Activated B cell treated with CpG ODN at 0.5 μM for 24 hours (primary cell): ENCODE measurements around the gene GDF3. TPM values are rescaled to one million over a fixed set of nuclear protein-coding genes. Genes with fewer than 3 reads are reported as not detected.

Experiments
- ATAC-seq: fragments of 200-7000 bp; cut with Tn5 transposase; one replicate; pipeline ENCODE4 v1.10.0; 2021; ENCODE audit warnings: low read depth, mild to moderate bottlenecking, moderate library complexity
- CTCF ChIA-PET: fragments of 350-600 bp; sonication (Branson Sonifier 250); formaldehyde crosslinking; loops from one replicate; lab custom pipeline; 2021; ENCODE audit warnings: antibody characterized with exemption; lab: Charles Lee
- POLR2A ChIA-PET: fragments of 350-600 bp; sonication (Branson Sonifier 250); formaldehyde crosslinking; loops from one replicate; lab custom pipeline; 2021; ENCODE audit warnings: antibody characterized with exemption; lab: Charles Lee
- DNase-seq: peaks from one replicate; pipeline ENCODE4 v3.0.0; 2022
- H3K27ac Mint-ChIP-seq: one replicate; pipeline ENCODE4 v1.8.0; 2020; ENCODE audit warnings: mixed read lengths
- H3K27me3 Mint-ChIP-seq: one replicate; pipeline ENCODE4 v1.8.0; 2021; ENCODE audit warnings: mixed read lengths
- H3K36me3 Mint-ChIP-seq: one replicate; pipeline ENCODE4 v1.8.0; 2021; ENCODE audit warnings: low read depth, mixed read lengths
- H3K4me1 Mint-ChIP-seq: one replicate; pipeline ENCODE4 v1.8.0; 2021; ENCODE audit warnings: mixed read lengths
- H3K4me3 Mint-ChIP-seq: one replicate; pipeline ENCODE4 v1.8.0; 2020; ENCODE audit warnings: mild to moderate bottlenecking, mixed read lengths
- H3K9me3 Mint-ChIP-seq: one replicate; pipeline ENCODE4 v1.8.0; 2020; ENCODE audit warnings: mixed read lengths
- CTCF ChIP-seq: fragments of 200-600 bp; IDR thresholded peaks from one replicate; pipeline ENCODE4 v1.8.0; 2022; ENCODE audit warnings: antibody characterized with exemption, mild to moderate bottlenecking
- intact Hi-C: fragments of 100-400 bp; cut with micrococcal nuclease; formaldehyde crosslinking; loops from one replicate; pipeline ENCODE4 v1.15.1; 2024
- total RNA-seq: library from RNA; stranded (reverse); gene quantifications from 2 replicates; pipeline ENCODE4 v1.2.3, GENCODE V29; 2022

GDF3 gene
- total RNA-seq, 1 donor from 2014 or later: not detected

DNA sequence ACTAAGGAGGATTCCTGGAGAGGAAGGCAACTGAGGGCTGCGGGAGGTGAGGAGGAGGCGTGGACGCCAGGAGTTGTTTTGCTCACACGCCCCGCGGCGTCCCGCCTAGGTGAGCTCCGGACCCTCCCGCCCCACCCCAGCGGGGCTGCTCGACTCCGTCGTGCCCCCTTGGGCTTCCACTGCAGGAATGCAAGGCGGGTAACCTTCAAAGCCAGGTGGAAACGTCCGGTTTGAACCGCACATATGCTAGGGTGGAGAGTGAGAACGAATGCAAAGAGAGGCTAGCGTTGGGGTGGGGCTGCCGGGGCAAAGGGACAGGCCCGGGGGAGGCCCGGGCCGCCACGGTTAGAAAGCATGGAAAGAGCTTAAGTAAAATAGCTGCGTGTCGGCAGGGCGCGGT, 10.3 kb upstream of the GDF3 start:
- POLR2A ChIA-PET: interaction anchor here (0.5 kb wide), 1 partner anchor 213 kb away, joined by 5 read pairs; no protein-coding TSS in a partner anchor
- CTCF ChIA-PET: no interaction called here
- no peaks in the 10 kb centered on the region for H3K27me3 Mint-ChIP-seq

DNA sequence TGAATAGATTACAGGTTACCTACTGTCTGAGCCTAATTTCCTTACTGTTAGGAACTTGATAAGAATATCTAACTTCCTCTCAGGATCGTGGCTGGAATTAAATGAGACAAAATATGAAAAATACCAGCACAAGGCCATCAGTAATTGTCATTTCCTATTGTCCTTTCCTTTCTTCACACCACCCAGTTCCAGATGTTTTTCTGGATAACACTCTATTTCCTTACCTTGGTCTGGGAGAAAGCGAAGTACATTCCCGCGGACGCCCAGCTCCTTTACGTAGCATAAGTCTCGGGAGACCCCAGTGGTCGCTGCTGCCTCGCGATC, 376 bp downstream of the GDF3 start:
- intact Hi-C loops: no loop called here
- no peak for TF ChIP-seq CTCF

More for the DNA sequence above, 10.3 kb upstream of the GDF3 start:
- H3K4me3 Mint-ChIP-seq: no peak overlapping the region
- TF ChIP-seq CTCF: no peak
- intact Hi-C loops: no loop called here
- no peak for ATAC-seq
- H3K36me3 Mint-ChIP-seq: no peaks in the 10 kb centered on the region
- DNase-seq: no peak
- no peaks in the 10 kb centered on the region for H3K9me3 Mint-ChIP-seq
- no peaks in the 10 kb centered on the region for H3K4me1 Mint-ChIP-seq
- no peak overlapping the region for H3K27ac Mint-ChIP-seq

GRCh38 chr12:7694556-7695236, 879 bp downstream of the GDF3 start:
- no peak for DNase-seq

More for the DNA sequence above, 376 bp downstream of the GDF3 start:
- no peak overlapping the region for H3K4me3 Mint-ChIP-seq
- H3K9me3 Mint-ChIP-seq: no peaks in the 10 kb centered on the region
- H3K4me1 Mint-ChIP-seq: peaks cover 5% of the 10 kb centered on the region
- POLR2A ChIA-PET: no interaction called here
- CTCF ChIA-PET: no interaction called here
- no peak for DNase-seq
- H3K27ac Mint-ChIP-seq: no peak overlapping the region
- H3K36me3 Mint-ChIP-seq: no peaks in the 10 kb centered on the region
- peaks cover 16% of the 10 kb centered on the region for H3K27me3 Mint-ChIP-seq
- ATAC-seq: no peak

GRCh38 chr12:7693793-7694192, 1.8 kb downstream of the GDF3 start:
- H3K4me3 Mint-ChIP-seq: no peak overlapping the region
- no peaks in the 10 kb centered on the region for H3K36me3 Mint-ChIP-seq
- H3K9me3 Mint-ChIP-seq: no peaks in the 10 kb centered on the region
- peaks cover 5% of the 10 kb centered on the region for H3K4me1 Mint-ChIP-seq
- no peak for ATAC-seq
- POLR2A ChIA-PET: no interaction called here
- TF ChIP-seq CTCF: no peak
- peaks cover 16% of the 10 kb centered on the region for H3K27me3 Mint-ChIP-seq
- CTCF ChIA-PET: no interaction called here
- no peak for DNase-seq
- no peak overlapping the region for H3K27ac Mint-ChIP-seq
- intact Hi-C loops: no loop called here

More at GRCh38 chr12:7694556-7695236, 879 bp downstream of the GDF3 start:
- ChIA-PET CTCF (no interaction called here), POLR2A (no interaction called here)
- Mint-ChIP-seq H3K27me3 (peaks cover 16% of the 10 kb centered on the region), H3K27ac (no peak overlapping the region), H3K9me3 (no peaks in the 10 kb centered on the region), H3K4me1 (peaks cover 5% of the 10 kb centered on the region), H3K4me3 (no peak overlapping the region), H3K36me3 (no peaks in the 10 kb centered on the region)
- no peak for ATAC-seq
- TF ChIP-seq CTCF: no peak
- intact Hi-C loops: no loop called here

DNA sequence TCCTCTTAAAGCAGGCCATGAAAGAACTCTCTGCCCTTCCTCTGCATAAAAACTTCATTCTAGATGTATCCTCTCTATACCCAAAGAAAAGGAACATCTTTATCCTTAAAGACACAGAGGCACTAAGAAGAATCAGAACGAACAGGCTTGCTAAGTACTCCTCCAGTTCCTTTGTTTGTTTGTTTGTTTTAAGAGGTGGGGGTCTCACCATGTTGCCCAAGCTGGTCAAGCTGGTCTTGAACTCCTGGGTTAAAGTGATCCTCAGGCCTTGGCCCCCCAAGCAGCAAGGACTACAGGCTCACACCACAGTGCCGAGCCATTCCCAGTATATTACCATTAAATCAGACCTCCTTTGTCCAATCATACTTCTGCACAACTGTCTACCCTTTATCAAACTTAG, 14.0 kb downstream of the GDF3 start:
- intact Hi-C loops: no loop called here
- H3K27me3 Mint-ChIP-seq: peaks cover 2% of the 10 kb centered on the region
- POLR2A ChIA-PET: no interaction called here
- CTCF ChIA-PET: no interaction called here
- no peak for ATAC-seq
- no peak for DNase-seq
- no peak overlapping the region for H3K4me3 Mint-ChIP-seq
- no peak for TF ChIP-seq CTCF
- H3K4me1 Mint-ChIP-seq: peaks cover 9% of the 10 kb centered on the region
- no peaks in the 10 kb centered on the region for H3K9me3 Mint-ChIP-seq
- no peaks in the 10 kb centered on the region for H3K36me3 Mint-ChIP-seq
- H3K27ac Mint-ChIP-seq: no peak overlapping the region
